SK-N-SH treated with all-trans-retinoic acid at 6 μM for 48 hours (cell line): ENCODE results near the gene IKZF1.

Experiments used
- ATAC-seq: fragments of 200-7000 bp; cut with Tn5 transposase; 3 replicates; pipeline ENCODE4 v1.9.1; 2020; ENCODE audit warnings: mild to moderate bottlenecking, moderate library complexity
- ARNTL ChIP-seq: fragments of 450-650 bp; formaldehyde crosslinking; IDR thresholded peaks from 2 replicates; pipeline ENCODE4 v1.5.0; 2020; ENCODE audit warnings: low read depth, mild to moderate bottlenecking, moderate library complexity, borderline replicate concordance
- CSDC2 ChIP-seq: fragments of 250-450 bp; sonication (Bioruptor Pico); IDR thresholded peaks from 2 replicates; pipeline ENCODE4 v1.5.0; 2020; ENCODE audit warnings: mild to moderate bottlenecking, moderate library complexity
- ESRRG ChIP-seq: fragments of 250-450 bp; sonication (Bioruptor Pico); IDR thresholded peaks from 2 replicates; pipeline ENCODE4 v1.6.1; 2021; ENCODE audit warnings: mild to moderate bottlenecking
- GLIS3 ChIP-seq: fragments of 250-450 bp; sonication (Bioruptor Pico); IDR thresholded peaks from 2 replicates; pipeline ENCODE4 v1.5.0; 2020; ENCODE audit warnings: mild to moderate bottlenecking, moderate library complexity
- ISL1 ChIP-seq: fragments of 250-450 bp; sonication (Bioruptor Pico); IDR thresholded peaks from 2 replicates; pipeline ENCODE4 v2.1.2; 2022; ENCODE audit warnings: mild to moderate bottlenecking, moderate library complexity
- OSR1 ChIP-seq: fragments of 250-450 bp; sonication (Bioruptor Pico); IDR thresholded peaks from 2 replicates; pipeline ENCODE4 v1.8.0; 2022; ENCODE audit warnings: moderate library complexity, mild to moderate bottlenecking, inconsistent platforms
- PATZ1 ChIP-seq: fragments of 250-450 bp; sonication (Bioruptor Pico); IDR thresholded peaks from 2 replicates; pipeline ENCODE4 v1.8.0; 2020; ENCODE audit warnings: mild to moderate bottlenecking, moderate library complexity, borderline replicate concordance
- POU6F1 ChIP-seq: fragments of 250-450 bp; sonication (Bioruptor Pico); IDR thresholded peaks from 2 replicates; pipeline ENCODE4 v1.8.0; 2021; ENCODE audit warnings: low read depth, mild to moderate bottlenecking, moderate library complexity, borderline replicate concordance
- PPARA ChIP-seq: fragments of 250-450 bp; sonication (Bioruptor Pico); IDR thresholded peaks from 2 replicates; pipeline ENCODE4 v1.5.0; 2020; ENCODE audit warnings: mild to moderate bottlenecking, borderline replicate concordance
- RARB ChIP-seq: fragments of 250-450 bp; sonication (Bioruptor Pico); IDR thresholded peaks from 2 replicates; pipeline ENCODE4 v1.8.0; 2021; ENCODE audit warnings: mild to moderate bottlenecking, moderate library complexity
- SNAI2 ChIP-seq: fragments of 250-450 bp; sonication (Bioruptor Pico); IDR thresholded peaks from 2 replicates; pipeline ENCODE4 v1.5.0; 2020; ENCODE audit warnings: mild to moderate bottlenecking, moderate library complexity
- TOX ChIP-seq: fragments of 250-450 bp; sonication (Bioruptor Pico); IDR thresholded peaks from 2 replicates; pipeline ENCODE4 v1.8.0; 2021; ENCODE audit warnings: mild to moderate bottlenecking, moderate library complexity, borderline replicate concordance
- TSHZ2 ChIP-seq: fragments of 250-450 bp; sonication (Bioruptor Pico); IDR thresholded peaks from 2 replicates; pipeline ENCODE4 v1.5.0; 2020; ENCODE audit warnings: mild to moderate bottlenecking, moderate library complexity
- ZC3H10 ChIP-seq: fragments of 250-450 bp; sonication (Bioruptor Pico); IDR thresholded peaks from 2 replicates; pipeline ENCODE4 v1.5.1; 2021; ENCODE audit warnings: mild to moderate bottlenecking, moderate library complexity
- ZFP30 ChIP-seq: fragments of 450-650 bp; formaldehyde crosslinking; IDR thresholded peaks from 2 replicates; pipeline ENCODE4 v1.5.0; 2022; ENCODE audit warnings: mild to moderate bottlenecking, moderate library complexity
- ZNF565 ChIP-seq: fragments of 450-650 bp; formaldehyde crosslinking; conservative IDR thresholded peaks from 2 replicates; pipeline ENCODE4 v1.5.0; 2020; ENCODE audit warnings: low read depth, mild to moderate bottlenecking, moderate library complexity
- ZNF70 ChIP-seq: fragments of 450-650 bp; formaldehyde crosslinking; IDR thresholded peaks from 2 replicates; pipeline ENCODE4 v1.5.0; 2020; ENCODE audit warnings: mild to moderate bottlenecking, moderate library complexity
- ZNF8 ChIP-seq: fragments of 450-650 bp; formaldehyde crosslinking; IDR thresholded peaks from 2 replicates; pipeline ENCODE4 v1.5.0; 2020; ENCODE audit warnings: mild to moderate bottlenecking, moderate library complexity
- TF ChIP-seq, protein P1 (sequence below): fragments of 250-450 bp; sonication (Bioruptor Pico); IDR thresholded peaks from 2 replicates; pipeline ENCODE4 v1.5.1; 2021; ENCODE audit warnings: mild to moderate bottlenecking, moderate library complexity

Gene IKZF1

GRCh38 chr7:50276483-50276882 lies 28.0 kb upstream of the IKZF1 start:
- no peak for ATAC-seq
- TF ChIP-seq, protein P1, sequence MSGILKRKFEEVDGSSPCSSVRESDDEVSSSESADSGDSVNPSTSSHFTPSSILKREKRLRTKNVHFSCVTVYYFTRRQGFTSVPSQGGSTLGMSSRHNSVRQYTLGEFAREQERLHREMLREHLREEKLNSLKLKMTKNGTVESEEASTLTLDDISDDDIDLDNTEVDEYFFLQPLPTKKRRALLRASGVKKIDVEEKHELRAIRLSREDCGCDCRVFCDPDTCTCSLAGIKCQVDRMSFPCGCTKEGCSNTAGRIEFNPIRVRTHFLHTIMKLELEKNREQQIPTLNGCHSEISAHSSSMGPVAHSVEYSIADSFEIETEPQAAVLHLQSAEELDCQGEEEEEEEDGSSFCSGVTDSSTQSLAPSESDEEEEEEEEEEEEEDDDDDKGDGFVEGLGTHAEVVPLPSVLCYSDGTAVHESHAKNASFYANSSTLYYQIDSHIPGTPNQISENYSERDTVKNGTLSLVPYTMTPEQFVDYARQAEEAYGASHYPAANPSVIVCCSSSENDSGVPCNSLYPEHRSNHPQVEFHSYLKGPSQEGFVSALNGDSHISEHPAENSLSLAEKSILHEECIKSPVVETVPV (CRISPR knock-in tag), result no peak
- TF ChIP-seq ZNF565 (no peak), PATZ1 (CRISPR knock-in tag) (no peak), SNAI2 (CRISPR knock-in tag) (no peak), ZC3H10 (CRISPR knock-in tag) (no peak), ZNF8 (CRISPR knock-in tag) (no peak), RARB (CRISPR knock-in tag) (no peak), PPARA (CRISPR knock-in tag) (no peak), CSDC2 (CRISPR knock-in tag) (no peak), ARNTL (CRISPR knock-in tag) (no peak), TOX (CRISPR knock-in tag) (no peak), TSHZ2 (no peak), ESRRG (CRISPR knock-in tag) (no peak), POU6F1 (no peak), OSR1 (CRISPR knock-in tag) (no peak), ISL1 (CRISPR knock-in tag) (no peak), GLIS3 (CRISPR knock-in tag) (no peak), ZNF70 (no peak)
- TF ChIP-seq, all 23 proteins: peak for 0

DNA sequence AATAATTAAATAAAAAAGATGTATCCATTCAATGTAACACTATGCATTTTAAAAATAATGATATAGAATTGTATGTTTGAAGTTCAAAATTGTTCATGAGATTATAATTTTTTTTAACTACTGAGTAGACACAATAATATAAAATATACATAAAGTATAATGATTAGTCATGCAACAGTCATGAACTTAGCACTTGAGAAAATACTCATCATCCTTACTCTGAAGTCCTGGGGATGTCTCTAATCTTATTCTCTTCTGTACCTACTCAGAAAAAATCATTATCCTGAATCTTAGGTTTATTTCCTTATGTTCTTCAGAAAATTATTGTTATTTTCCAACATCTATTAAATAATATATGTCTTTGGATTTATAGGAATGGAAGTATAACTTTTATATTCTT lies 26.4 kb upstream of the IKZF1 start:
- no peak for ATAC-seq
- TF ChIP-seq PATZ1 (CRISPR knock-in tag) (no peak), POU6F1 (no peak), PPARA (CRISPR knock-in tag) (no peak), ZNF70 (no peak), ARNTL (CRISPR knock-in tag) (no peak), ZFP30 (CRISPR knock-in tag) (no peak), CSDC2 (CRISPR knock-in tag) (no peak), ZC3H10 (CRISPR knock-in tag) (no peak), OSR1 (CRISPR knock-in tag) (no peak), ESRRG (CRISPR knock-in tag) (no peak), ISL1 (CRISPR knock-in tag) (no peak)
- TF ChIP-seq, protein P1 (CRISPR knock-in tag), result no peak
- TF ChIP-seq, all 23 proteins: peak for 0
